Endothelial cell of umbilical vein (primary cell): ENCODE data around the gene RASD1. TPM values are rescaled to one million over a fixed set of nuclear protein-coding genes. Genes with fewer than 3 reads are reported as not detected.

Source experiments
- BruUV-seq: library from RNA; stranded (reverse); fragments of 400-500 nt; replicated peaks from 2 replicates; lab custom pipeline; 2021; lab: Mats Ljungman, UMichigan
- CTCF ChIA-PET: fragments of 300-600, 350-600 bp; sonication (Branson Sonifier 250); formaldehyde crosslinking; loops from one replicate; lab custom pipeline; 2021; ENCODE audit warnings: antibody characterized with exemption, inconsistent platforms; lab: Charles Lee
- POLR2A ChIA-PET: fragments of 300-600, 350-600 bp; sonication (Branson Sonifier 250); formaldehyde crosslinking; loops from one replicate; lab custom pipeline; 2021; ENCODE audit warnings: antibody characterized with exemption, inconsistent platforms; lab: Charles Lee
- DNase-seq: peaks from one replicate; pipeline ENCODE4 v3.0.0-alpha.2; 2011; ENCODE audit warnings: low read depth, low spot score
- FAIRE-seq: peaks from 2 replicates; lab custom pipeline; 2011; peaks lifted over from hg19 to GRCh38; lab: Jason Lieb, UNC
- H2AFZ ChIP-seq: 2 replicates; pipeline ENCODE4 v1.6.0; 2012; ENCODE audit warnings: low read depth, low read length, control low read depth, inconsistent platforms
- H3K27ac ChIP-seq: 2 replicates; pipeline ENCODE4 v1.5.1; 2011; ENCODE audit warnings: low read depth, mild to moderate bottlenecking, control low read depth, low read length, moderate library complexity; ENCODE audit not compliant: insufficient read depth
- H3K27me3 ChIP-seq, 2 experiments: 2 replicates each; pipeline versions ENCODE4 v1.6.0 to v1.6.1; 2011; ENCODE audit warnings: low read length in 2 of 2, mixed read lengths in 1 of 2; ENCODE audit not compliant: control insufficient read depth in 2 of 2, insufficient read depth in 2 of 2
- H3K36me3 ChIP-seq, 2 experiments: 2 replicates in 1 of 2; 3 replicates in 1 of 2; pipeline ENCODE4 v1.5.1; 2011; ENCODE audit warnings: low read length in 2 of 2, mild to moderate bottlenecking in 1 of 2, moderate library complexity in 1 of 2; ENCODE audit not compliant: control insufficient read depth in 2 of 2, insufficient read depth in 2 of 2; ENCODE audit errors: extremely low read depth in 1 of 2
- H3K4me1 ChIP-seq: 3 replicates; pipeline ENCODE4 v1.5.1; 2011; ENCODE audit warnings: mild to moderate bottlenecking, low read length; ENCODE audit not compliant: control insufficient read depth, insufficient read depth; ENCODE audit errors: extremely low read depth
- H3K4me2 ChIP-seq: 2 replicates; pipeline ENCODE4 v1.6.1; 2011; ENCODE audit warnings: low read length, control low read depth, mixed read lengths; ENCODE audit not compliant: insufficient read depth
- H3K4me3 ChIP-seq, 3 experiments: fragments of 200-600 bp in 1 of 3; sonication (generic), shearing (Covaris generic) in 1 of 3; replicated peaks in 1 of 3; 2 replicates each; pipeline ENCODE4 v1.5.1; 2011 to 2016; ENCODE audit warnings: control low read depth in 3 of 3, low read length in 3 of 3, mild to moderate bottlenecking in 2 of 3, inconsistent platforms in 1 of 3, low read depth in 1 of 3, moderate library complexity in 1 of 3; ENCODE audit not compliant: insufficient read depth in 1 of 3
- H3K79me2 ChIP-seq: 2 replicates; pipeline ENCODE4 v1.6.0; 2012; ENCODE audit warnings: low read length, inconsistent platforms; ENCODE audit not compliant: control insufficient read depth, insufficient read depth
- H3K9ac ChIP-seq: replicated peaks from 2 replicates; pipeline ENCODE3; 2011; ENCODE audit warnings: low read length, control low read depth; ENCODE audit not compliant: insufficient read depth; ENCODE audit errors: extremely low read depth
- H3K9me1 ChIP-seq: replicated peaks from 3 replicates; pipeline ENCODE4 v1.6.0; 2011; ENCODE audit warnings: mild to moderate bottlenecking, low read length; ENCODE audit not compliant: control insufficient read depth, insufficient read depth; ENCODE audit errors: extremely low read depth
- H3K9me3 ChIP-seq: replicated peaks from 2 replicates; pipeline ENCODE4 v1.5.1; 2012; ENCODE audit warnings: low read length, inconsistent platforms; ENCODE audit not compliant: control insufficient read depth, insufficient read depth
- H4K20me1 ChIP-seq: replicated peaks from 2 replicates; pipeline ENCODE3; 2011; ENCODE audit warnings: mild to moderate bottlenecking, low read length; ENCODE audit not compliant: control insufficient read depth, insufficient read depth; ENCODE audit errors: extremely low read depth
- EZH2 ChIP-seq: IDR thresholded peaks from 2 replicates; pipeline ENCODE4 v1.6.1; 2012; ENCODE audit warnings: borderline replicate concordance, low read depth, mild to moderate bottlenecking, moderate library complexity, low read length, inconsistent platforms; ENCODE audit not compliant: severe bottlenecking
- FOS ChIP-seq: IDR thresholded peaks from 2 replicates; pipeline ENCODE4 v1.6.1; 2011; ENCODE audit warnings: mild to moderate bottlenecking, low read length, moderate library complexity, borderline replicate concordance; ENCODE audit not compliant: insufficient read depth
- GATA2 ChIP-seq: IDR thresholded peaks from 2 replicates; pipeline ENCODE4 v1.7.0; 2011; ENCODE audit warnings: low read depth, mild to moderate bottlenecking, moderate library complexity, mixed read lengths, low read length; ENCODE audit not compliant: insufficient read length, insufficient read depth
- JUN ChIP-seq: IDR thresholded peaks from 2 replicates; pipeline ENCODE4 v1.6.1; 2011; ENCODE audit warnings: borderline replicate concordance, low read depth; ENCODE audit not compliant: insufficient read length, insufficient read depth
- MAX ChIP-seq: IDR thresholded peaks from 2 replicates; pipeline ENCODE4 v1.6.1; 2011; ENCODE audit not compliant: insufficient read depth, insufficient read length
- MYC ChIP-seq: IDR thresholded peaks from one replicate; pipeline ENCODE4 v1.6.1; 2011; ENCODE audit warnings: mild to moderate bottlenecking, low read depth, low read length
- POLR2A ChIP-seq: IDR thresholded peaks from 2 replicates; pipeline ENCODE4 v1.6.1; 2012; ENCODE audit warnings: low read depth, mild to moderate bottlenecking, control low read depth, low read length
- POLR2AphosphoS5 ChIP-seq: IDR thresholded peaks from 2 replicates; pipeline ENCODE4 v1.6.1; 2012; ENCODE audit warnings: low read depth, mild to moderate bottlenecking, control low read depth, low read length, moderate library complexity; ENCODE audit not compliant: insufficient read depth
- dilution Hi-C: fragments of 300-500 bp; cut with MboI; formaldehyde crosslinking; loops from one replicate; pipeline ENCODE4 v1.15.0; 2019; ENCODE audit warnings: low sequenced_read_pairs; ENCODE audit not compliant: extremely low pct_ligation_motif_present
- intact Hi-C: fragments of 100-400 bp; cut with micrococcal nuclease; formaldehyde crosslinking; loops from one replicate; pipeline ENCODE4 v1.10.0; 2022
- polyA plus RNA-seq, 4 experiments: library from polyadenylated mRNA; depleted of rRNA in 3 of 4; stranded (reverse) in 3 of 4; unstranded in 1 of 4; fragments of >200 nt; gene quantifications; 2 replicates each; pipeline versions ENCODE4 v1.2.1 to v1.2.3, GENCODE V29; 2011 to 2012; ENCODE audit warnings: missing spikeins in 1 of 4
- total RNA-seq: library from RNA; stranded (reverse); gene quantifications from 2 replicates; pipeline ENCODE4 v1.2.3, GENCODE V29; 2021
- TF ChIP-seq, protein P1 (sequence below), 2 donors: IDR thresholded peaks; 1 replicate in 1 of 2; 2 replicates in 1 of 2; pipeline ENCODE4 v1.5.1; 2011; ENCODE audit warnings: low read length in 2 of 2, mild to moderate bottlenecking in 2 of 2, moderate library complexity in 2 of 2, control low read depth in 1 of 2, inconsistent platforms in 1 of 2, low read depth in 1 of 2; ENCODE audit not compliant: insufficient read depth in 1 of 2; ENCODE audit errors: extremely low read depth in 1 of 2

Gene RASD1
- total and polyA plus RNA-seq, 2 donors (not counting 3 experiments of a cell fraction or from before 2014, with no cell fraction given), result 4.2 to 15.7 TPM

DNA sequence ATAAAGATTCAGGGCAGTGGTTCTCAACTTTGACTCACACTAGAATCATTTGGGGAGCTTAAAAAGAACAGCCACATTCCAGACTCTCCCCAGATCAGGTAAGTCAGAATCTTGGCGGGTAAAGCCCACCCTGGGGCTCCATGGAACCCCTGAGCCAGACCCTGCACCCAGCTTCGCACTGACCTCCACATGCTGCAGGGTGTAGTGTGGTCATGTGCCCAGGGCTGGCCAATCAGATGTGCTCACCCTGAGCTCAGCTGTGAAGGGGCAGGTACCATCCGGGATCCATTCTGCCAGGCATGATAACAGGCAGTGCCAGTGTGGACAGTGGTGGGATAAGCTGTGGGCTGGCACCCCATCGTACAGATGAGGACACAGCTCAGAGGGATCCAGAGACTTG, 47.5 kb downstream of the RASD1 start:
- ChIA-PET POLR2A (no interaction called here), CTCF (interaction anchor here (0.8 to 2.3 kb wide), 3 partner anchors 32 to 94 kb away, joined by 3 to 8 read pairs (median 4); no protein-coding TSS in a partner anchor)
- Histone ChIP-seq H2AFZ (no peak overlapping the region), H3K9ac (no peak overlapping the region), H3K79me2 (no peaks in the 10 kb centered on the region), H4K20me1 (no peaks in the 10 kb centered on the region), H3K27ac (no peak overlapping the region), H3K4me3 (no peak overlapping the region), H3K4me2 (no peak overlapping the region), H3K36me3 (no peaks in the 10 kb centered on the region), H3K9me3 (no peaks in the 10 kb centered on the region), H3K27me3 (peaks cover 0 to 10% of the 10 kb centered on the region in 2 experiments), H3K4me1 (peaks cover 26% of the 10 kb centered on the region), H3K9me1 (no peaks in the 10 kb centered on the region)
- DNase-seq (no peak), FAIRE-seq (no peak)
- intact Hi-C loops (no loop called here), dilution Hi-C loops (no loop called here)
- TF ChIP-seq GATA2, result no peak
- TF ChIP-seq, protein P1, sequence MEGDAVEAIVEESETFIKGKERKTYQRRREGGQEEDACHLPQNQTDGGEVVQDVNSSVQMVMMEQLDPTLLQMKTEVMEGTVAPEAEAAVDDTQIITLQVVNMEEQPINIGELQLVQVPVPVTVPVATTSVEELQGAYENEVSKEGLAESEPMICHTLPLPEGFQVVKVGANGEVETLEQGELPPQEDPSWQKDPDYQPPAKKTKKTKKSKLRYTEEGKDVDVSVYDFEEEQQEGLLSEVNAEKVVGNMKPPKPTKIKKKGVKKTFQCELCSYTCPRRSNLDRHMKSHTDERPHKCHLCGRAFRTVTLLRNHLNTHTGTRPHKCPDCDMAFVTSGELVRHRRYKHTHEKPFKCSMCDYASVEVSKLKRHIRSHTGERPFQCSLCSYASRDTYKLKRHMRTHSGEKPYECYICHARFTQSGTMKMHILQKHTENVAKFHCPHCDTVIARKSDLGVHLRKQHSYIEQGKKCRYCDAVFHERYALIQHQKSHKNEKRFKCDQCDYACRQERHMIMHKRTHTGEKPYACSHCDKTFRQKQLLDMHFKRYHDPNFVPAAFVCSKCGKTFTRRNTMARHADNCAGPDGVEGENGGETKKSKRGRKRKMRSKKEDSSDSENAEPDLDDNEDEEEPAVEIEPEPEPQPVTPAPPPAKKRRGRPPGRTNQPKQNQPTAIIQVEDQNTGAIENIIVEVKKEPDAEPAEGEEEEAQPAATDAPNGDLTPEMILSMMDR (IDR thresholded peaks at IDR 0.05; ENCODE audit: extremely low read depth in 1 of 2, insufficient read depth in 1 of 2, low read depth in 1 of 2, low read length in 2 of 2), result no peak
- no peak for TF ChIP-seq POLR2AphosphoS5
- TF ChIP-seq JUN, result no peak
- no peak for TF ChIP-seq EZH2
- TF ChIP-seq FOS, result no peak
- no peak for TF ChIP-seq MYC
- no peak for TF ChIP-seq POLR2A
- TF ChIP-seq MAX, result no peak
- BruUV-seq, result no TSS peak
